H9 (cell line): ENCODE measurements around the gene DNAJC15. TPM values are rescaled to one million over a fixed set of nuclear protein-coding genes. Genes with fewer than 3 reads are reported as not detected.

Experiments used
- DNase-seq: peaks from one replicate; pipeline ENCODE4 v3.0.0-alpha.2; 2017
- H2AFZ ChIP-seq: one replicate; pipeline ENCODE4 v1.6.1; 2013; ENCODE audit warnings: mild to moderate bottlenecking, low read length, control low read depth, moderate library complexity
- H2AK5ac ChIP-seq: 2 replicates; pipeline ENCODE4 v1.6.1; 2013; ENCODE audit warnings: low read length, control low read depth, mixed read lengths; ENCODE audit not compliant: insufficient read length
- H2BK120ac ChIP-seq: one replicate; pipeline ENCODE4 v1.6.1; 2013; ENCODE audit warnings: low read depth, mild to moderate bottlenecking, low read length, control low read depth, inconsistent platforms; ENCODE audit not compliant: poor library complexity, severe bottlenecking
- H2BK12ac ChIP-seq: 2 replicates; pipeline ENCODE4 v1.6.1; 2013; ENCODE audit warnings: low read length, control low read depth, mixed read lengths, low read depth; ENCODE audit not compliant: insufficient read length
- H2BK15ac ChIP-seq: 2 replicates; pipeline ENCODE4 v1.6.1; 2013; ENCODE audit warnings: low read depth, low read length, control low read depth
- H2BK20ac ChIP-seq: one replicate; pipeline ENCODE4 v1.6.1; 2013; ENCODE audit warnings: low read depth, mild to moderate bottlenecking, low read length, control low read depth, inconsistent platforms; ENCODE audit not compliant: poor library complexity, severe bottlenecking
- H2BK5ac ChIP-seq: 2 replicates; pipeline ENCODE4 v1.6.1; 2013; ENCODE audit warnings: low read length, control low read depth, mixed read lengths; ENCODE audit not compliant: insufficient read length
- H3K14ac ChIP-seq: 2 replicates; pipeline ENCODE4 v1.6.1; 2013; ENCODE audit warnings: low read length, control low read depth; ENCODE audit not compliant: insufficient read depth
- H3K18ac ChIP-seq: 2 replicates; pipeline ENCODE4 v1.6.1; 2013; ENCODE audit warnings: low read depth, mild to moderate bottlenecking, mixed read lengths, low read length, control low read depth; ENCODE audit not compliant: insufficient read length
- H3K23ac ChIP-seq: 2 replicates; pipeline ENCODE4 v1.6.1; 2013; ENCODE audit warnings: low read length, control low read depth, mixed read lengths, low read depth; ENCODE audit not compliant: insufficient read length
- H3K23me2 ChIP-seq: 2 replicates; pipeline ENCODE4 v1.6.1; 2013; ENCODE audit warnings: low read depth, mild to moderate bottlenecking, mixed read lengths, low read length, control low read depth; ENCODE audit not compliant: insufficient read length, poor library complexity, severe bottlenecking
- H3K27ac ChIP-seq: 2 replicates; pipeline ENCODE4 v1.5.1; 2013; ENCODE audit warnings: low read length, control low read depth, mixed read lengths, low read depth; ENCODE audit not compliant: insufficient read length
- H3K27me3 ChIP-seq: 2 replicates; pipeline ENCODE4 v1.6.1; 2013; ENCODE audit warnings: low read length, control low read depth, inconsistent platforms; ENCODE audit not compliant: insufficient read depth
- H3K4ac ChIP-seq: 2 replicates; pipeline ENCODE4 v1.6.1; 2013; ENCODE audit warnings: low read depth, mild to moderate bottlenecking, control low read depth, inconsistent platforms, low read length, moderate library complexity
- H3K4me1 ChIP-seq: 2 replicates; pipeline ENCODE4 v1.6.1; 2013; ENCODE audit warnings: low read length, control low read depth, inconsistent platforms; ENCODE audit not compliant: insufficient read depth
- H3K4me2 ChIP-seq: 2 replicates; pipeline ENCODE4 v1.6.1; 2013; ENCODE audit warnings: low read length, control low read depth, mixed read lengths; ENCODE audit not compliant: insufficient read length, insufficient read depth
- H3K56ac ChIP-seq: 2 replicates; pipeline ENCODE4 v1.6.1; 2013; ENCODE audit warnings: low read depth, mild to moderate bottlenecking, mixed read lengths, low read length, control low read depth; ENCODE audit not compliant: insufficient read length
- H3K79me1 ChIP-seq: 2 replicates; pipeline ENCODE4 v1.6.1; 2013; ENCODE audit warnings: low read depth, mild to moderate bottlenecking, moderate library complexity, low read length, control low read depth, inconsistent platforms; ENCODE audit not compliant: insufficient read depth, poor library complexity, severe bottlenecking
- H3K79me2 ChIP-seq: 2 replicates; pipeline ENCODE4 v1.6.1; 2013; ENCODE audit warnings: low read length, control low read depth, inconsistent platforms; ENCODE audit not compliant: insufficient read depth
- H3K9ac ChIP-seq: 2 replicates; pipeline ENCODE4 v1.6.1; 2013; ENCODE audit warnings: low read length, control low read depth, mixed read lengths; ENCODE audit not compliant: insufficient read length; ENCODE audit errors: extremely low read depth
- H3K9me3 ChIP-seq: one replicate; pipeline ENCODE4 v1.6.1; 2013; ENCODE audit warnings: low read depth, low read length, inconsistent platforms; ENCODE audit not compliant: control insufficient read depth
- H3T11ph ChIP-seq: one replicate; pipeline ENCODE4 v1.6.1; 2013; ENCODE audit warnings: mild to moderate bottlenecking, low read length, control low read depth, inconsistent platforms
- H4K20me1 ChIP-seq: one replicate; pipeline ENCODE4 v1.6.1; 2013; ENCODE audit not compliant: control insufficient read depth, insufficient read length, insufficient read depth
- H4K5ac ChIP-seq: 2 replicates; pipeline ENCODE4 v1.6.1; 2013; ENCODE audit warnings: low read depth, mild to moderate bottlenecking, mixed read lengths, low read length, control low read depth; ENCODE audit not compliant: insufficient read length
- H4K8ac ChIP-seq: replicated peaks from 2 replicates; pipeline ENCODE4 v1.6.1; 2013; ENCODE audit warnings: low read length, control low read depth, mixed read lengths, low read depth; ENCODE audit not compliant: insufficient read length
- H4K91ac ChIP-seq: 2 replicates; pipeline ENCODE4 v1.6.1; 2013; ENCODE audit warnings: low read depth, mild to moderate bottlenecking, moderate library complexity, mixed read lengths, low read length, control low read depth; ENCODE audit not compliant: insufficient read length
- H3K27ac Mint-ChIP-seq, 3 experiments: 2 replicates in 2 of 3; 3 replicates in 1 of 3; pipeline ENCODE4 v1.8.0; 2020 to 2021; ENCODE audit warnings: mixed read lengths in 3 of 3, mild to moderate bottlenecking in 1 of 3, moderate library complexity in 1 of 3
- H3K27me3 Mint-ChIP-seq: 2 replicates; pipeline ENCODE4 v1.8.0; 2021; ENCODE audit warnings: low read depth, mild to moderate bottlenecking, moderate library complexity, mixed read lengths
- H3K36me3 Mint-ChIP-seq, 3 experiments: 2 replicates in 2 of 3; 3 replicates in 1 of 3; pipeline ENCODE4 v1.8.0; 2020 to 2021; ENCODE audit warnings: low read depth in 3 of 3, mixed read lengths in 3 of 3; ENCODE audit not compliant: insufficient read depth in 1 of 3
- H3K4me1 Mint-ChIP-seq, 2 experiments: 2 replicates each; pipeline ENCODE4 v1.8.0; 2020; ENCODE audit warnings: mixed read lengths in 2 of 2
- H3K4me3 Mint-ChIP-seq, 2 experiments: 2 replicates in 1 of 2; 3 replicates in 1 of 2; pipeline ENCODE4 v1.8.0; 2020 to 2021; ENCODE audit warnings: mild to moderate bottlenecking in 2 of 2, mixed read lengths in 2 of 2, moderate library complexity in 1 of 2
- H3K9me3 Mint-ChIP-seq, 2 experiments: 2 replicates in 1 of 2; 3 replicates in 1 of 2; pipeline ENCODE4 v1.8.0; 2020; ENCODE audit warnings: mild to moderate bottlenecking in 2 of 2, mixed read lengths in 2 of 2, moderate library complexity in 1 of 2
- CTCF ChIP-seq: fragments of 200-600 bp; sonication (generic); conservative IDR thresholded peaks from 3 replicates; pipeline ENCODE4 v1.8.0; 2021; ENCODE audit warnings: antibody characterized with exemption, mild to moderate bottlenecking
- WGBS: extraction: QIAGEN DNeasy Blood & Tissue Kit; methylation state at CpG from one replicate; pipeline ENCODE4 v1.1.7; 2013; ENCODE audit warnings: missing lambda C conversion rate, low lambda C conversion rate, mixed read lengths; ENCODE audit not compliant: insufficient read length; ENCODE audit errors: extremely low coverage; 5-methylcytosine and 5-hydroxymethylcytosine counted together
- total RNA-seq: library from RNA; stranded (reverse); gene quantifications from 2 replicates; pipeline ENCODE4 v1.2.1, GENCODE V29; 2021

The DNAJC15 gene
- total RNA-seq, 1 experiment from 2014 or later = 13.4 TPM

- WGBS = no CpG with 5 or more reads among the region's 1 CpG
Observed at GRCh38 chr13:43041369-43041921, 18.1 kb downstream of the DNAJC15 start.

More at GRCh38 chr13:43041369-43041921, 18.1 kb downstream of the DNAJC15 start:
- Histone ChIP-seq H4K5ac (no peak overlapping the region), H2BK5ac (no peak overlapping the region), H4K8ac (no peak overlapping the region), H3K9me3 (no peaks in the 10 kb centered on the region), H3K4ac (no peak overlapping the region), H2BK20ac (no peak overlapping the region), H3K23me2 (no peaks in the 10 kb centered on the region), H3K9ac (no peak overlapping the region), H3K79me2 (peaks cover 3% of the 10 kb centered on the region; the same call in 1 of the 2 replicates), H3K4me1 (no peaks in the 10 kb centered on the region; the same call in 1 of the 2 replicates), H3K27ac (no peak overlapping the region), H2BK15ac (no peak overlapping the region), H3K27me3 (no peaks in the 10 kb centered on the region), H2AK5ac (no peak overlapping the region), H3T11ph (no peak overlapping the region), H2BK120ac (no peak overlapping the region), H3K14ac (no peak overlapping the region), H4K20me1 (no peaks in the 10 kb centered on the region), H2BK12ac (no peak overlapping the region), H3K4me2 (no peak overlapping the region), H3K23ac (no peak overlapping the region), H3K18ac (no peak overlapping the region), H3K79me1 (no peaks in the 10 kb centered on the region), H4K91ac (no peak overlapping the region), H3K56ac (no peak overlapping the region), H2AFZ (no peak overlapping the region)
- H3K4me3 Mint-ChIP-seq = no peak overlapping the region
- no peaks in the 10 kb centered on the region; a peak in 2 of 5 replicates for H3K9me3 Mint-ChIP-seq
- H3K36me3 Mint-ChIP-seq = peaks cover 4 to 29% (median 4%) of the 10 kb centered on the region in 3 experiments; a peak in 6 of 7 replicates
- TF ChIP-seq CTCF = no peak
- no peak for DNase-seq
- H3K27me3 Mint-ChIP-seq = no peaks in the 10 kb centered on the region
- peaks cover 48 to 54% of the 10 kb centered on the region in 2 experiments for H3K4me1 Mint-ChIP-seq
- H3K27ac Mint-ChIP-seq = peak overlapping the region in 1 of 3 experiments; percentile 81; a peak in 2 of 7 replicates
